COLO668 (cell line): Measurements from ENCODE around the gene ZNF814.
"Not testable (repeated sequence)": the region's sequence is repeated elsewhere in the genome, so short reads cannot be mapped to it uniquely, and the experiment has no call there.

ENCODE experiments used
- DNase-seq: peaks from one replicate; lab custom pipeline; 2025; ENCODE audit not compliant: unreplicated experiment; lab: John Stamatoyannopoulos, UW

Gene ZNF814

GRCh38 chr19:57817976-57818375 lies 70.9 kb downstream of the ZNF814 start:
- no peak for DNase-seq

DNA sequence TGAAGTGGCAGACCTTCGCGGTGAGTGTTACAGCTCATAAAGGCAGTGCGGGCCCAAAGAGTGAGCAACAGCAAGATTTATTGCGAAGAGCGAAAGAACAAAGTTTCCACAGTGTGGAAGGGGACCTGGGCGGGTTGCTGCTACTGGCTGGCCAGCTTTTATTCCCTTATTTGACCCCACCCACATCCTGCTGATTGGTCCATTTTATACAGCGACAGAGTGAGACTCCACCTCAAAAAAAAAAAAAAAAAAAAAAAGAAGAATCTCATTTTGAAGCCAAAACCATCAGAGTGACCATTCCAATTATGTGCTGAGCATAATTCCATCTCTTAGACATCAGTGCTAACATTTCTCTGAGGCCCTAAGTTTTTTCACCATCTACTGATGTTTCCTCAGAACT lies 72.2 kb downstream of the ZNF814 start:
- DNase-seq, result no peak

- no peak for DNase-seq
These were observed 73.4 kb downstream of the ZNF814 start for GRCh38 chr19:57815247-57816075.

DNA sequence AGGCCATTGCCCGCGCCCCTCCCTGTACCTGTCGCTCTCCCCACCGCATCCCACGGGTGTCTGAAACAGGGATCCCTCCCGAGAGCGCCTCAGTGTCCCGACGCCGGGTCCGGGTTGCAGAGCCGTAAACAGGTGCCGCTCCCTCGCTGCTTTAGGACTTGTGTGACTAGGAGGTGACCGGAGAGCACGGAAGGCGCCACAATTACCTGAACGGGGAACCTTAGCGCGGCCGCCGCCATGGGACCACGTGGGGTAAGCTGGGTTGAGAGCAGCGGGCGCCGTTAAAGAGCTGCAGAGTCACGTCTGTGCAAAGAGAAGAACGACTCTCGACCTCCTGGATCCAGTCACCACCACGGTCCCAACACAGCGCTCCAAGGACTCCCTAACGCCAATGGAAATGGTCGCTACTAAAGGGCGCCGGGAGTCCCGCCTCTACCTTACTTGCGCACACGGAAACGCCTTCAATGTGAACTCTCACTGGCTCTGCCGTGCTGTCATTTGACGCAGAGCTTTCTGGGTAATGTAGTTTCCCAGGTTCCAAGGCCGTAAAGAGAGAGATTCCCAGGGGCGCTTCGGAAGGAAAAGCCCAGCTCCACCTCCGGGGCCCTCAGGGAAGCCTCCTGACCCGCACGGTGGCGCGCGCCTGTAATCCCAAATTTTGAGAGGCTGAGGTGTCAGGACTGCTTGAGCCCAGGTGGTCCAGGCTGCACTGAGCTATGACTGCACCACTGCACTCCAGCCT lies 74.2 kb downstream of the ZNF814 start, which contains the start of gene ZNF552:
TSS of gene ZNF552 (minus strand) at position 409 of the 742 bp plus-strand sequence. CDS start at position 239, 170 bp downstream.
- DNase-seq, result peak; percentile 87

GRCh38 chr19:57813919-57814504 lies 74.8 kb downstream of the ZNF814 start:
- peak; percentile 4 for DNase-seq

DNA sequence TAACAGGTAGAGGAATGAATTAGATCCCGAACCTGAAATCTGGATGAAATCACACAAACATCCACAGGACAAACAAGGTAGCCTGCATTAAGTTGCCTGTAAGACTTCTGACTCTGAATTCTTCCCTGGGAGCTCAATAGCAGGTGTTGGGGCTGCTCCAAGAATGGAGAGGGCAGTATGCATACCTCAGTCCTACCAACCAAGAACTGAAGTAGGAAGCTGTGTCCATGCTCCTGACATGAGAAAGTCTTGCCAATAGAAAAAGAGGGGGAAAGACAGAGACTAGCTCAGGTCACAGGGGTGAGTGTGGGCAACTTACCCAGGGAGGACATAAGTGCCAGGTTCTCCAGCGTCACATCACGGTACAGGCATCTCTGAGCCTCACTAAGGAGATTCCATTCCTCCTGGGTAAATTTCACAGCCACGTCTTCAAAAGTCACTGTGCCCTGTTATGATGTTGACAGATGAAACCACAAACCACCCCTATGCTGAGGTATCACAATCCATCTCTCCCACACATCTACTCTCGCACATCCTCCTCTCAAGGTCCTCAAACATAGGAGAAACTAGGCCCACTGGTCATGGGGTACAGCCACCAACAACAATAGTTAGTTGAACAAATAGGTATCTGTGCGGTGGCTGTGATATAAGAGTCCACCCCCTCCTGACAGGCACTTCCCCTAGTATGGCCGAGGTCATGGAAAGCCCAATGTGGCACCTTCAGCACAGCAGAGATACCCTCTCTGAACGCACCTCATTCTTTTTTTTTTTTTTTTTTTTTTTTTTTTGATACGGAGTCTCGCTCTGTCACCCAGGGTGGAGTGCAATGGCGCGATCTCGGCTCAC lies 75.6 kb downstream of the ZNF814 start:
- DNase-seq, result not testable (repeated sequence)

- no peak for DNase-seq
These were observed 76.6 kb downstream of the ZNF814 start for GRCh38 chr19:57812226-57812625.

DNA sequence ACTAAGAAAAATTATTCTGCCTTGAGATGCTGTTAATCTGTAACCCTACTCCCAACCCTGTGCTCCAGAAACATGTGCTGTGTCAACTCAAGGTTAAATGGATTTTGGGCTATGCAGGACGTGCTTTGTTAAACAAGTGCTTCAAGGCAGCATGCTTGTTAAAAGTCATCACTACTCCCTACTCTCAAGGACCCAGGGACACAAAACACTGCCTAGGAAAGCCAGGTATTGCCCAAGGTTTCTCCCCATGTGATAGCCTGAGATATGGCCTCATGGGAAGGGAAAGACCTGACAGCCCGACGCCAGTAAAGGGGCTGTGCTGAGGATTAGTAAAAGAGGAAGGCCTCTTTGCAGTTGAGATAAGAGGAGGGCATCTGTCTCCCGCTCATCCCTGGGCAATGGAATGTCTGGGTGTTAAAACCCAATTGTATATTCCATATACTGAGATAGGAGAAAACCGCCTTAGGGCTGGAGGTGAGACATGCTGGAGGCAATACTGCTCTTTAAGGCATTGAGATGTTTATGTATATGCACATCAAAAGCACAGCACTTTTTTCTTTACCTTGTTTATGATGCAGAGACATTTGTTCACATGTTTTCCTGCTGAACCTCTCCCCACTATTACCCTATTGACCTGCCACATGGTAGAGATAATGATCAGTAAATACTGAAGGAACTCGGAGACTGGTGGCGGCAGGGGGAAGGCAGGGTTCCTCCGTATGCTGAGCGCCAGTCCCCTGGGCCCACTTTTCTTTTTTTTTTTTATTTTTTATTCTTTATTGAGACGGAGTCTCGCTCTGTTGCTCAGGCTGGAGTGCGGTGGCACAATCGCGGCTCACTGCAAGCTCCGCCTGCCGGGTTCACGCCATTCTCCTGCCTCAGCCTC lies 78.2 kb downstream of the ZNF814 start:
- DNase-seq, result not testable (repeated sequence)

- no peak for DNase-seq
These were observed 81.3 kb downstream of the ZNF814 start for GRCh38 chr19:57807541-57807940.

DNA sequence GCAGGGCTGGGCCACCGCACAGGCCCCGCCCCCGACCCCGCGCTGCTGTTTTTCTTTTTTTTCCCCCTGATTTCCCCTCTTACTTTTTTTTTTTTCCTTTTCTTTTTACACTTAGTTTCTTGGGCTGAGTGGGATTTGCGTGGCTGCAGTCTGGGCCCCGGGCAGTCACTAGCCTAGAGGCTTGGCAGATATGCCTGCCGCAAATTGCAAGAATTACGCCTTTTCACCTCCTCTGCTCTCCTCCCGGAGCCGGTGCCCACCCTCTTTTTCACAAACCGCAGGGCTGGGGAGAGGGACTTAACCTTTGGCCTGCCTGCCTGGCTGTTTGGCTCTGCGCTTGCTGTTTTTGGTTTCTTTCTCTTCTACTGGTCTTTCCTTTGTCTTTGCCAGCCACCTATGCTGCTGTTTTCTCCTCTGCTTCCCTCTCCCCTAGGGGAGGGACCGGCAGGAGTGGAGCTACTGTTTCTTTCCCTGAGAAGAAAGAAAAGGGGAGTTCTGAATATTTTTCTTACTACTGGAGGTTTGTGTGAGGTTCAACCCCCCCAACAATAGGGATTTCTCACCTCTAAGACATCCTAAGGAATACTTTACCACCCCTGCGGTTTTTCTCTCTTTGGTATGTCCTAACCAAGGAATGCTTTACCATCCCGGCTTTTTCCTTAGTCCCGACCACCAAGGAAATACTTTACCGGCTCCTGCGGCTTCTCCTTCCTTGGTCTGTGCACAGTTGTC lies 85.1 kb downstream of the ZNF814 start:
- no peak for DNase-seq

- no peak for DNase-seq
These were observed 85.6 kb downstream of the ZNF814 start for GRCh38 chr19:57803265-57803593.

DNA sequence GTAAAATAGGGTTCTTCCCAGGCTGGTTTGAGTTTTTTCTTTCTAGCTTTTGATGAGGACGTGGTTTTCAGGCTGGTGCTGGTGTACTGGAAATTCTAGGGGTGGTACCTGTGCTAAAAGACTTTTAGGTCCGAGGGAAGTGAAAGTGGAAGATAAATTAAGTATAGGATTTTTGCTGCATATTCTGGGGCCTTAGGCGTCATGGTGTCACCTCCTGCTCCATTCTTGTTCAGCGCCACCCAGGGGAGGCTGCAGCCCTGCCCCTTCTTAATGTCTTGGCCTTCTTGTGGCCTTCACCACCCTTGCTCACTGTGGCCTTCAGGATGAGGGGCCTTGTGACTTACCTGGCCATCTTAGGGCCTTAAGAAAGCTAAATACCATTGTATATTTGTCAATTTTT lies 86.6 kb downstream of the ZNF814 start:
- no peak for DNase-seq

DNA sequence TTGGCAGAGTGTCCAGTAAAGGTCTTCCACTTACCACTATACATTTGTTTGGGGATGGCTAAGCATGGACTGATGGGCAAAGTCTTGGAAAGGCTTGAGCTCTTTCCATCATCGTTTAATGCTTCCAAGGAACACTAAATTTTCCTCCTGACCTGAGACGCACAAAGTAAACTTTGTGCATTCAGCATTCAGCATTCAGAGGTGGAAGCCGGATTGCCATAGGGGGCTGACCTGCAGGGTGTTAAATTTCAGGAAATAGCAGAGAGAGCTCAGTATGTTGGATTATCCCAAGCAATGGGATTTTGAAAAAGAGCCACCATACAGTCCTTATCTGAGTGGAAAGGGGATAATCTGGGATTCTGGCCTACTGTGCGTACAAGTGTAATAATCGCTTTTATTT lies 88.1 kb downstream of the ZNF814 start:
- no peak for DNase-seq
